NCI-H460 (cell line): ENCODE results near the gene SAPCD1. TPM values are rescaled to one million over a fixed set of nuclear protein-coding genes. Genes with fewer than 3 reads are reported as not detected.

Source experiments
- DNase-seq: peaks from one replicate; pipeline ENCODE4 v3.0.0-alpha.2; 2016; ENCODE audit warnings: low read depth; ENCODE audit errors: extremely low read depth
- total RNA-seq: library from RNA; depleted of rRNA; stranded (reverse); fragments of >200 nt; shearing (Covaris generic); gene quantifications from 2 replicates; pipeline ENCODE4 v1.2.3, GENCODE V29; 2014

The SAPCD1 gene
- total RNA-seq, 1 experiment from 2014 or later, result 4.7 TPM

- DNase-seq, result no peak
Measured at GRCh38 chr6:31744422-31744821, 18.0 kb upstream of the SAPCD1 start.

- no peak for DNase-seq
Measured at GRCh38 chr6:31749301-31750036, 13.0 kb upstream of the SAPCD1 start.

GRCh38 chr6:31750411-31751022 is 11.9 kb upstream of the SAPCD1 start:
- DNase-seq, result no peak

- DNase-seq, result no peak
Measured at GRCh38 chr6:31752739-31753319, 9.6 kb upstream of the SAPCD1 start.

- DNase-seq, result no peak
Measured at GRCh38 chr6:31758281-31758680, 4.2 kb upstream of the SAPCD1 start.

GRCh38 chr6:31760790-31761189 is 1.7 kb upstream of the SAPCD1 start:
- no peak for DNase-seq

GRCh38 chr6:31761343-31761742 is 1.1 kb upstream of the SAPCD1 start:
- no peak for DNase-seq

- DNase-seq, result no peak
Measured at GRCh38 chr6:31762878-31763618, 592 bp downstream of the SAPCD1 start.

GRCh38 chr6:31763619-31763940 is 1.1 kb downstream of the SAPCD1 start:
- DNase-seq, result no peak

- no peak for DNase-seq
Measured at GRCh38 chr6:31764198-31764597, 1.7 kb downstream of the SAPCD1 start.

GRCh38 chr6:31765559-31765909 is 3.1 kb downstream of the SAPCD1 start:
- no peak for DNase-seq

- no peak for DNase-seq
Measured at GRCh38 chr6:31765910-31766794, 3.7 kb downstream of the SAPCD1 start.

- DNase-seq, result no peak
Measured at GRCh38 chr6:31767096-31767645, 4.7 kb downstream of the SAPCD1 start.

- no peak for DNase-seq
Measured at GRCh38 chr6:31768363-31769257, 6.2 kb downstream of the SAPCD1 start.

- peak; percentile 51 for DNase-seq
Measured at GRCh38 chr6:31769684-31770371, 7.4 kb downstream of the SAPCD1 start.

GRCh38 chr6:31770860-31771259 is 8.4 kb downstream of the SAPCD1 start:
- DNase-seq, result no peak

- DNase-seq, result no peak
Measured at GRCh38 chr6:31771992-31772358, 9.5 kb downstream of the SAPCD1 start.

GRCh38 chr6:31775184-31775583 is 12.7 kb downstream of the SAPCD1 start:
- DNase-seq, result no peak
